Measurements from ENCODE around the gene DIPK1C. TPM values are rescaled to one million over a fixed set of nuclear protein-coding genes. Genes with fewer than 3 reads are reported as not detected.

The DIPK1C gene
- total RNA-seq, 2 donors from 2014 or later, result 2.6 TPM; not detected in 1

DNA sequence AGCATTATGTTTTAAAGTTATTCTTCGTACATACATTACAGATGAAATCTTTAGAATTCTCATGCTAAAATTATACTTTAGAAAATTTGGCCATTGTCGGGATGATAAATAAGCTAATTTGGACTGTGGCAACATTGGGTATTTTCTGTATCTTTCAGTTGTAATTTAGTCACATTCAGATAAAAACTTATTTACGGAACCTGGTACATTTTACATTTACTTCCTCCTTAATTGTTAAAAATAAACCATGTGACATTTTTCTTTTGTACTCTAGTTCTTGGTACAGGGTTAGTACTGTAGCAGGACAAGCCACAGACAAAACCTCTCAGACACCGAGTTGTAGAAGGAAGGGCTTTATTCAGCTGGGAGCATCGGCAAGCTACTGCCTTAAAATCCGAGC lies 43.3 kb upstream of the DIPK1C start:
- peak overlapping the region in 1 of 2 donors; percentile 21 for H3K4me3 ChIP-seq
- TF ChIP-seq, protein P1, sequence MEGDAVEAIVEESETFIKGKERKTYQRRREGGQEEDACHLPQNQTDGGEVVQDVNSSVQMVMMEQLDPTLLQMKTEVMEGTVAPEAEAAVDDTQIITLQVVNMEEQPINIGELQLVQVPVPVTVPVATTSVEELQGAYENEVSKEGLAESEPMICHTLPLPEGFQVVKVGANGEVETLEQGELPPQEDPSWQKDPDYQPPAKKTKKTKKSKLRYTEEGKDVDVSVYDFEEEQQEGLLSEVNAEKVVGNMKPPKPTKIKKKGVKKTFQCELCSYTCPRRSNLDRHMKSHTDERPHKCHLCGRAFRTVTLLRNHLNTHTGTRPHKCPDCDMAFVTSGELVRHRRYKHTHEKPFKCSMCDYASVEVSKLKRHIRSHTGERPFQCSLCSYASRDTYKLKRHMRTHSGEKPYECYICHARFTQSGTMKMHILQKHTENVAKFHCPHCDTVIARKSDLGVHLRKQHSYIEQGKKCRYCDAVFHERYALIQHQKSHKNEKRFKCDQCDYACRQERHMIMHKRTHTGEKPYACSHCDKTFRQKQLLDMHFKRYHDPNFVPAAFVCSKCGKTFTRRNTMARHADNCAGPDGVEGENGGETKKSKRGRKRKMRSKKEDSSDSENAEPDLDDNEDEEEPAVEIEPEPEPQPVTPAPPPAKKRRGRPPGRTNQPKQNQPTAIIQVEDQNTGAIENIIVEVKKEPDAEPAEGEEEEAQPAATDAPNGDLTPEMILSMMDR (IDR thresholded peaks at IDR 0.05), result no peak

GRCh38 chr18:74499633-74500032 lies 42.5 kb upstream of the DIPK1C start:
- no peaks in the 10 kb centered on the region for H3K9me3 ChIP-seq
- DNase-seq (ENCODE audit: low spot score), result peak; percentile 63
- peak overlapping the region in 1 of 2 donors; percentile 21 for H3K4me3 ChIP-seq
- peaks cover 0 to 36% of the 10 kb centered on the region in 2 donors for H3K4me1 ChIP-seq
- H3K36me3 ChIP-seq, result peaks cover 37% of the 10 kb centered on the region
- no peaks in the 10 kb centered on the region for H3K27me3 ChIP-seq
- peak overlapping the region; percentile 41 to 61 for H3K27ac ChIP-seq
- TF ChIP-seq, protein P1 (IDR thresholded peaks at IDR 0.05), result no peak

More for the DNA sequence above, 43.3 kb upstream of the DIPK1C start:
- DNase-seq (ENCODE audit: low spot score), result no peak
- Histone ChIP-seq H3K36me3 (peaks cover 41% of the 10 kb centered on the region), H3K9me3 (no peaks in the 10 kb centered on the region), H3K27me3 (no peaks in the 10 kb centered on the region), H3K27ac (peak overlapping the region in 1 of 2 donors; percentile 41), H3K4me1 (peaks cover 0 to 30% of the 10 kb centered on the region in 2 donors)

DNA sequence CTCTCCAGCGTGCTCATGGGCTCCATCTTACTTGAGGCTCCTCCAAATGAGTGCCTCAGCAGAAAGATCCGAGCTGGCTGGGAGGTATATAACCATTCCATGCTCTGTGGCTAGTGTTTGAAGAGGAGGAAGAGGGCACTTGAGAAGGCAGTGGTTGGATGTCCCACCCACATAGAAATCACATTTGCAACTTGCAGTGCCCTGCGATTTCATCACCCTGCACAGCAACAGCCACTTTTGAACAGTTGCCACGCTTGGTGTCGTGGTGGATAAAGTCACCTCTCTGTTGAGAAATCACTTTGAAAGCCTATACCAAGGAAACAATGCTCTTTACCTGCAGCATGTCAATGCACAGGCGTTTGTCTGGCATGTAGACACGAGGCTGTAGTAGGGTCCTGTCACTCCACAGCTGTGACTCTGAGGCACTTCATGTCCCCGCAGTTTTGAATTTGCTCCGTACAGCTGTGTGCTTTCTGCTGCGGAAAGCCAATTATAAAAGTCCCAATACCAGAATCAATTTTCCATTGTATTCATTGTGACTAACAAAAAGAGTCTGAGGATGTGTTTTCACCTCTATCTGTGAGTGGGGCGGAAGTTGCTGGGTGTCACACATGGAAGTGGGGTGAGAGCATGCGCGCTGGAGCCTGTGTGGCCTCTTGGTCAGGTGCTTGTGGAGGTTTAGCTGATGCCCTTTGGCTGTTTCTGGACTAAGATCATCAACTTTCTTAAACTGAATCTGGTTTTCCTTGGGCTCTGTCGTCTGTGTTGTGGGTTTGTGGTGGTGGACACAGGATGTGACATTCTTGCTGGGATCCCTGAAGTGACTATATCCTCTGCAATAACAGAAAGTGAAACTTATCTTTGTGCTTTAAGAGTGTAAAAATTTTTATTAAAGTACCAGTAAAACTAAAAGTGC lies 41.9 kb upstream of the DIPK1C start:
- no peaks in the 10 kb centered on the region for H3K27me3 ChIP-seq
- peak overlapping the region; percentile 41 to 61 for H3K27ac ChIP-seq
- H3K4me3 ChIP-seq, result peak overlapping the region in 1 of 2 donors; percentile 21
- DNase-seq (ENCODE audit: low spot score), result no peak
- H3K4me1 ChIP-seq, result peaks cover 0 to 36% of the 10 kb centered on the region in 2 donors
- H3K9me3 ChIP-seq, result no peaks in the 10 kb centered on the region
- TF ChIP-seq, protein P1 (IDR thresholded peaks at IDR 0.05), result no peak
- H3K36me3 ChIP-seq, result peaks cover 30% of the 10 kb centered on the region

DNA sequence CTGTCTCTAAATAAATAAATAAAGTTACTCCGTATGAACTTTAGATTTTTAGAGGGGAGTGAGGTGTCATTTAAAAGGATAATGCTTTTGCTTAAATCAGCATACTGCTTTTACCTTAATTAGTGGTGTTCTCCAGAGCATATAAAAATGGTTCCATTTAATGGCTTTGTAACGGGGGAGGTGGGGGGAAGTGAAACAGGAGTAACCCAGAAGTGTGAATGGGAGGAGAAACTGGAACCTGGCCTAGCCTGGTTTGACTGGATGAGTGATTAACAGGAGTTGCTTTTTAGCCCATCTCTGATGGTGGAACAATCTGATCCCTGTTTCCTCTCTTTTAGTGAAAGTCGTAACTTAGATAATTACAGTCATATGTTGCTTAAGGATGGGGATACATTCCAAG lies 40.7 kb upstream of the DIPK1C start:
- Histone ChIP-seq H3K27ac (peak overlapping the region in 1 of 2 donors; percentile 24), H3K36me3 (peaks cover 19% of the 10 kb centered on the region), H3K27me3 (no peaks in the 10 kb centered on the region), H3K4me1 (peaks cover 0 to 36% of the 10 kb centered on the region in 2 donors), H3K4me3 (no peak overlapping the region), H3K9me3 (no peaks in the 10 kb centered on the region)
- TF ChIP-seq, protein P1 (IDR thresholded peaks at IDR 0.05), result no peak
- DNase-seq (ENCODE audit: low spot score), result no peak

GRCh38 chr18:74497324-74497676 lies 40.2 kb upstream of the DIPK1C start:
- H3K27ac ChIP-seq, result peak overlapping the region in 1 of 2 donors; percentile 92
- peaks cover 14% of the 10 kb centered on the region for H3K36me3 ChIP-seq
- H3K9me3 ChIP-seq, result no peaks in the 10 kb centered on the region
- TF ChIP-seq, protein P1 (IDR thresholded peaks at IDR 0.05), result no peak
- no peak for DNase-seq (ENCODE audit: low spot score)
- peak overlapping the region in 1 of 2 donors; percentile 92 for H3K4me3 ChIP-seq
- no peaks in the 10 kb centered on the region for H3K27me3 ChIP-seq
- peaks cover 0 to 36% of the 10 kb centered on the region in 2 donors for H3K4me1 ChIP-seq

All from right atrium auricular region (tissue), 2 donors.